ENCODE measurements around the gene SRRT.

DNA sequence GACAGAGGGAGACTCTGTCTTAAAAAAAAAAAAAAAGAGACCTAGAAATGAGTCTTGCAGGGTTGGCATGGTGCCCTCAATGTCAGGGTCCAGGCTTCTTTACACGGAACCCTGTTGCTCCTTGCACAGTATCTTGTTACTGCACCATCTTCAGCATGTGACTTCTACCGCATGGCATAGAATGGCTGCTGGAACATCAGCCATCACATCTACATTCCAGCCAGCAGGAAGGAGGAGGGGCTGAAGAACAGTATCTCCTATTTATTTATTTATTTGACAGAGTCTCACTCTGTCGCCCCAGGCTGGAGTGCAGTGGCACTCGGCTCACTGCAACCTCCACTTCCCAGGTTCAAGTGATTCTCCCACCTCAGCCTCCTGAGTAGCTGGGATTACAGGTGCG lies 24.5 kb downstream of the SRRT start:
- no peak for TF ChIP-seq CTCF (IDR thresholded peaks at IDR 0.05)
- no peak for TF ChIP-seq POLR2AphosphoS5 (IDR thresholded peaks at IDR 0.05)
- no peak for TF ChIP-seq POLR2A (IDR thresholded peaks at IDR 0.05)

All from prostate gland (tissue), 2 donors.